Mucosa of rectum (tissue), 2 donors: ENCODE data around the gene SSPN.
A peak's percentile ranks its signal among the peaks of the same experiment; 100 is the strongest.
"Not testable (repeated sequence)": the region's sequence is repeated elsewhere in the genome, so short reads cannot be mapped to it uniquely, and the experiment has no call there.

Experiments used
- H3K27ac ChIP-seq, 2 donors: one replicate each; pipeline ENCODE4 v1.7.0; 2013; ENCODE audit warnings: inconsistent platforms in 2 of 2, low read depth in 2 of 2, low read length in 2 of 2
- H3K27me3 ChIP-seq, 2 donors: one replicate each; pipeline ENCODE4 v1.7.0; 2013; ENCODE audit warnings: low read length in 2 of 2; ENCODE audit not compliant: control insufficient read depth in 2 of 2, insufficient read depth in 2 of 2
- H3K36me3 ChIP-seq, 2 donors: one replicate each; pipeline ENCODE4 v1.7.0; 2013; ENCODE audit warnings: low read length in 2 of 2; ENCODE audit not compliant: control insufficient read depth in 2 of 2, insufficient read depth in 2 of 2
- H3K4me1 ChIP-seq, 2 donors: one replicate each; pipeline ENCODE4 v1.7.0; 2013; ENCODE audit warnings: low read length in 2 of 2, mild to moderate bottlenecking in 1 of 2; ENCODE audit not compliant: control insufficient read depth in 2 of 2, insufficient read depth in 2 of 2
- H3K4me3 ChIP-seq, 2 donors: one replicate each; pipeline ENCODE4 v1.7.0; 2013; ENCODE audit warnings: low read length in 2 of 2
- H3K9ac ChIP-seq, 2 donors: one replicate each; pipeline ENCODE4 v1.7.0; 2013; ENCODE audit warnings: low read length in 2 of 2, low read depth in 1 of 2, mild to moderate bottlenecking in 1 of 2
- H3K9me3 ChIP-seq, 2 donors: one replicate each; pipeline ENCODE4 v1.7.0; 2013; ENCODE audit warnings: low read length in 2 of 2; ENCODE audit not compliant: control insufficient read depth in 2 of 2
- donor health status: healthy.
- donor health status: Normal muscosa, but diverticular disease.

SSPN gene

GRCh38 chr12:26226122-26226521 is 30.7 kb downstream of the SSPN start:
- Histone ChIP-seq H3K4me3 (peak overlapping the region in 1 of 2 donors; percentile 54), H3K36me3 (no peaks in the 10 kb centered on the region), H3K4me1 (peaks cover 4% of the 10 kb centered on the region in 2 donors), H3K9me3 (no peaks in the 10 kb centered on the region), H3K27me3 (no peaks in the 10 kb centered on the region), H3K9ac (no peak overlapping the region), H3K27ac (peak overlapping the region in 1 of 2 donors; percentile 21)

GRCh38 chr12:26226629-26227360 is 31.4 kb downstream of the SSPN start:
- Histone ChIP-seq H3K9me3 (no peaks in the 10 kb centered on the region), H3K27me3 (no peaks in the 10 kb centered on the region), H3K36me3 (no peaks in the 10 kb centered on the region), H3K4me1 (peaks cover 4% of the 10 kb centered on the region in 2 donors), H3K9ac (peak overlapping the region; percentile 25 to 42), H3K4me3 (peak overlapping the region; percentile 39 to 54), H3K27ac (peak overlapping the region; percentile 1 to 21)

- Histone ChIP-seq H3K9ac (peak overlapping the region in 1 of 2 donors; percentile 25), H3K27ac (no peak overlapping the region)
Observed at GRCh38 chr12:26227361-26227745, 32.0 kb downstream of the SSPN start.

GRCh38 chr12:26229910-26230309 is 34.5 kb downstream of the SSPN start:
- no peak overlapping the region for H3K9ac ChIP-seq
- H3K36me3 ChIP-seq, result no peaks in the 10 kb centered on the region
- no peaks in the 10 kb centered on the region for H3K27me3 ChIP-seq
- no peaks in the 10 kb centered on the region for H3K9me3 ChIP-seq
- no peak overlapping the region for H3K4me3 ChIP-seq
- no peak overlapping the region for H3K27ac ChIP-seq
- peaks cover 4% of the 10 kb centered on the region in 2 donors for H3K4me1 ChIP-seq

More at GRCh38 chr12:26227361-26227745, 32.0 kb downstream of the SSPN start:
- Histone ChIP-seq H3K36me3 (no peaks in the 10 kb centered on the region), H3K9me3 (no peaks in the 10 kb centered on the region), H3K4me1 (peaks cover 4% of the 10 kb centered on the region in 2 donors), H3K4me3 (peak overlapping the region; percentile 39 to 54), H3K27me3 (no peaks in the 10 kb centered on the region)

GRCh38 chr12:26231470-26231869 is 36.1 kb downstream of the SSPN start:
- Histone ChIP-seq H3K9me3 (no peaks in the 10 kb centered on the region), H3K27ac (no peak overlapping the region), H3K4me3 (no peak overlapping the region), H3K36me3 (no peaks in the 10 kb centered on the region), H3K9ac (no peak overlapping the region), H3K4me1 (peaks cover 2 to 4% of the 10 kb centered on the region in 2 donors), H3K27me3 (no peaks in the 10 kb centered on the region)

GRCh38 chr12:26231921-26232320 is 36.5 kb downstream of the SSPN start:
- Histone ChIP-seq H3K27me3 (no peaks in the 10 kb centered on the region), H3K27ac (no peak overlapping the region), H3K9ac (no peak overlapping the region), H3K36me3 (no peaks in the 10 kb centered on the region), H3K4me1 (peaks cover 0 to 4% of the 10 kb centered on the region in 2 donors), H3K4me3 (no peak overlapping the region), H3K9me3 (no peaks in the 10 kb centered on the region)

- Histone ChIP-seq H3K4me1 (no peaks in the 10 kb centered on the region), H3K27ac (no peak overlapping the region), H3K36me3 (no peaks in the 10 kb centered on the region), H3K4me3 (no peak overlapping the region), H3K27me3 (no peaks in the 10 kb centered on the region), H3K9ac (no peak overlapping the region), H3K9me3 (no peaks in the 10 kb centered on the region)
Observed at GRCh38 chr12:26233631-26234030, 38.3 kb downstream of the SSPN start.

- H3K9me3 ChIP-seq, H3K27ac ChIP-seq, H3K4me1 ChIP-seq, H3K36me3 ChIP-seq, H3K27me3 ChIP-seq, H3K4me3 ChIP-seq, H3K9ac ChIP-seq: not testable (repeated sequence)
Observed at GRCh38 chr12:26235465-26235864, 40.1 kb downstream of the SSPN start.

- Histone ChIP-seq H3K36me3 (no peaks in the 10 kb centered on the region), H3K9me3 (no peaks in the 10 kb centered on the region), H3K4me3 (no peak overlapping the region), H3K4me1 (peaks cover 17 to 20% of the 10 kb centered on the region in 2 donors), H3K27ac (no peak overlapping the region), H3K27me3 (no peaks in the 10 kb centered on the region), H3K9ac (no peak overlapping the region)
Observed at GRCh38 chr12:26238341-26239121, 43.2 kb downstream of the SSPN start.

- H3K27ac ChIP-seq, result no peak overlapping the region
- no peaks in the 10 kb centered on the region for H3K9me3 ChIP-seq
- H3K4me1 ChIP-seq, result peaks cover 17 to 24% of the 10 kb centered on the region in 2 donors
- H3K4me3 ChIP-seq, result no peak overlapping the region
- no peak overlapping the region for H3K9ac ChIP-seq
- no peaks in the 10 kb centered on the region for H3K36me3 ChIP-seq
- no peaks in the 10 kb centered on the region for H3K27me3 ChIP-seq
Observed at GRCh38 chr12:26239122-26239851, 43.9 kb downstream of the SSPN start.
